KMS-11 (cell line): ENCODE measurements around the gene RFX1.

Experiments used
- H2AFZ ChIP-seq: fragments of 200-600 bp; sonication (generic); 2 replicates; pipeline ENCODE4 v1.6.1; 2016; ENCODE audit warnings: antibody characterized with exemption, mixed run types, low read depth
- H3K27ac ChIP-seq: fragments of 200-600 bp; sonication (generic); 2 replicates; pipeline ENCODE4 v1.6.1; 2016; ENCODE audit warnings: mild to moderate bottlenecking, mixed run types
- H3K27me3 ChIP-seq: fragments of 200-600 bp; sonication (generic); 2 replicates; pipeline ENCODE4 v1.6.1; 2017; ENCODE audit warnings: mild to moderate bottlenecking, low read depth, mixed run types, moderate library complexity; ENCODE audit not compliant: insufficient read depth
- H3K36me3 ChIP-seq: fragments of 200-600 bp; sonication (generic); 2 replicates; pipeline ENCODE4 v1.6.1; 2017; ENCODE audit warnings: mild to moderate bottlenecking, mixed run types; ENCODE audit not compliant: insufficient read depth
- H3K4me1 ChIP-seq: fragments of 200-600 bp; sonication (generic); 2 replicates; pipeline ENCODE4 v1.6.1; 2016; ENCODE audit warnings: mild to moderate bottlenecking, low read depth, mixed run types; ENCODE audit not compliant: poor library complexity, severe bottlenecking
- H3K4me2 ChIP-seq: fragments of 200-600 bp; sonication (generic); 2 replicates; pipeline ENCODE4 v1.7.0; 2016; ENCODE audit warnings: mild to moderate bottlenecking, mixed run types
- H3K4me3 ChIP-seq: fragments of 200-600 bp; sonication (generic); IDR thresholded peaks from 2 replicates; pipeline ENCODE4 v1.6.1; 2017; ENCODE audit warnings: low read depth, low read length, mixed read lengths; ENCODE audit not compliant: insufficient read depth
- H3K79me2 ChIP-seq: fragments of 200-600 bp; sonication (generic); 2 replicates; pipeline ENCODE4 v1.6.1; 2016; ENCODE audit warnings: low read depth, mixed run types; ENCODE audit not compliant: insufficient read depth
- H3K9ac ChIP-seq: fragments of 200-600 bp; sonication (generic); 2 replicates; pipeline ENCODE4 v1.6.1; 2016; ENCODE audit warnings: mild to moderate bottlenecking, mixed run types
- H4K20me1 ChIP-seq: fragments of 200-600 bp; sonication (generic); 2 replicates; pipeline ENCODE4 v1.6.1; 2016; ENCODE audit warnings: mild to moderate bottlenecking, mixed run types; ENCODE audit not compliant: insufficient read depth
- TF ChIP-seq, protein P1 (sequence below): fragments of 200-600 bp; sonication (generic); conservative IDR thresholded peaks from 2 replicates; pipeline ENCODE4 v1.6.1; 2017; ENCODE audit warnings: low read depth, mild to moderate bottlenecking, antibody characterized with exemption, low read length, moderate library complexity, mixed read lengths

Gene RFX1

DNA sequence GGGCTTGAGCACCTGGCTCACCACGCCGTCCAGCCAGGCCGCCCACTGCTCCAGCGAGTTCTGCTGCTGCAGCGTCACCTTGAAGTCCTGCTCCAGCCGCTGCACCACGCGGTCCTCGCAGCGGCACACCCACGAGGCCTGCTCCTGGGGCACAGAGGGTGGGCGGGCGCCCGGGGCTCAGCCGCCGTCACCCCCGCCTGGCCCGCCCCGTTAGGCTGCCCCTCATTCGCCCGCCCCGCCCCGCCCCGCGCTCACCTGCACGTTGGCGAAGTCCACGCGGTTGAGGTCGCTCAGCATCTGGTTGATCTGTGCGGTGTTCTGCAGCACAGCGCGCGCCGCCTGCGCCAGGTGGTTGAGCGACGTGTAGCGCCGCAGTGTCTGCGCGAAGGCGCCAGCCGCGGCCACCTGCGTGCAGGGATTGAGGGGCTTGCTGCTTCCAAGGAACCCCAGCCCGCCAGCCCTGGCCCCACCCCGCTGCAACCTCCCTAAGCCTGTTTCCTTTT lies 42.5 kb downstream of the RFX1 start:
- Histone ChIP-seq H4K20me1 (no peaks in the 10 kb centered on the region), H3K9ac (no peak overlapping the region), H3K4me1 (no peaks in the 10 kb centered on the region), H3K36me3 (no peaks in the 10 kb centered on the region), H3K4me2 (no peak overlapping the region), H3K27me3 (no peaks in the 10 kb centered on the region), H3K79me2 (no peaks in the 10 kb centered on the region), H3K27ac (no peak overlapping the region), H2AFZ (no peak overlapping the region), H3K4me3 (no peak overlapping the region)
- TF ChIP-seq, protein P1, sequence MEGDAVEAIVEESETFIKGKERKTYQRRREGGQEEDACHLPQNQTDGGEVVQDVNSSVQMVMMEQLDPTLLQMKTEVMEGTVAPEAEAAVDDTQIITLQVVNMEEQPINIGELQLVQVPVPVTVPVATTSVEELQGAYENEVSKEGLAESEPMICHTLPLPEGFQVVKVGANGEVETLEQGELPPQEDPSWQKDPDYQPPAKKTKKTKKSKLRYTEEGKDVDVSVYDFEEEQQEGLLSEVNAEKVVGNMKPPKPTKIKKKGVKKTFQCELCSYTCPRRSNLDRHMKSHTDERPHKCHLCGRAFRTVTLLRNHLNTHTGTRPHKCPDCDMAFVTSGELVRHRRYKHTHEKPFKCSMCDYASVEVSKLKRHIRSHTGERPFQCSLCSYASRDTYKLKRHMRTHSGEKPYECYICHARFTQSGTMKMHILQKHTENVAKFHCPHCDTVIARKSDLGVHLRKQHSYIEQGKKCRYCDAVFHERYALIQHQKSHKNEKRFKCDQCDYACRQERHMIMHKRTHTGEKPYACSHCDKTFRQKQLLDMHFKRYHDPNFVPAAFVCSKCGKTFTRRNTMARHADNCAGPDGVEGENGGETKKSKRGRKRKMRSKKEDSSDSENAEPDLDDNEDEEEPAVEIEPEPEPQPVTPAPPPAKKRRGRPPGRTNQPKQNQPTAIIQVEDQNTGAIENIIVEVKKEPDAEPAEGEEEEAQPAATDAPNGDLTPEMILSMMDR, result no peak

- Histone ChIP-seq H3K36me3 (no peaks in the 10 kb centered on the region), H3K9ac (no peak overlapping the region), H3K27ac (no peak overlapping the region), H3K4me2 (no peak overlapping the region), H3K79me2 (no peaks in the 10 kb centered on the region), H3K27me3 (no peaks in the 10 kb centered on the region), H4K20me1 (no peaks in the 10 kb centered on the region), H2AFZ (no peak overlapping the region), H3K4me1 (no peaks in the 10 kb centered on the region), H3K4me3 (no peak overlapping the region)
- TF ChIP-seq, protein P1, result no peak
Observed at GRCh38 chr19:13962699-13963602, 43.2 kb downstream of the RFX1 start.

DNA sequence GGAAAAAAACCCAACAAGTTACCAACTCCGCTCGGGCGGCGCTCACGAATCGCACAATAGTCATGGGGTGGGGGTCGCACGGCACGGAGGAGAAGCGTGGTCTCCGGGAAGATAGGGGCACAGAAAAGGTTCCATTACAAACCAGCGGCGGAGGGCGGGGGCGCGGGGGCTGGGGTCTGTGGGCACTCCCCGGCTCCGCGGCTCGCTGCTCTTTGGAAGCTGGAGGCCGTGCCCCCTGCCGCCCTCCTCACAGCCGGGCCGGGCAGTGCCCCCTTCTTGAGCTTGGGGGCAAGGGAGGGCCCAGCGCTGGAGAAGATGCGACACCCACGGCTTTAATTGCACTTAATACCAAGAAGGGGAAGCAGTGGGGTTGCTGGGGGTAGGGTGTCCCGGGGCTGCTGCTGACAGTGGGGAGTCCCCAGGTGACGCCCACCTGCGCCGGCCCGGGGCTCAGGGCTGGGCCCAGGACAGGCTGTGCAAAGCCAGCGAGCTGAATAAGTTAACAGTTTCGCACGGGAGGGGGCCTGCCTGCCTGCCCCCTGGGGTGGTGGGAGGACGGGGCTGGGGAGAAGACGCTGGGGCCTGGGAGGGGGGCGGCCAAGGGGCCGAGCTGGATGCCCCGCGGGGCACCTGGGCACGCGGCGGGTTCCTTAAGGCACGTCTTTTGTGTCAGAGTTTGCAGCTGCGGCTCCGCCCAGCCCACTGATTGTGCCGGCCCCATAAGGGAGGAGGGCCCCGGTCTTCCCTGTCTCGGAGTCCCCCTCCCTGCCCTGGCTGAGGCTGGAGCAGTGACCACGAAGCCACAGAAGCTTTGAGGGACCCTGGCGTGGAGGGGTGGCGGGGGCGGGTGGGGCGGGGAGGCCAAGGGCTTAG lies 44.1 kb downstream of the RFX1 start:
- no peak overlapping the region for H3K4me2 ChIP-seq
- TF ChIP-seq, protein P1, result no peak
- no peak overlapping the region for H3K9ac ChIP-seq
- H3K27me3 ChIP-seq, result no peaks in the 10 kb centered on the region
- no peak overlapping the region for H3K4me3 ChIP-seq
- no peak overlapping the region for H2AFZ ChIP-seq
- H3K36me3 ChIP-seq, result no peaks in the 10 kb centered on the region
- no peaks in the 10 kb centered on the region for H4K20me1 ChIP-seq
- no peaks in the 10 kb centered on the region for H3K79me2 ChIP-seq
- H3K27ac ChIP-seq, result no peak overlapping the region
- H3K4me1 ChIP-seq, result no peaks in the 10 kb centered on the region

DNA sequence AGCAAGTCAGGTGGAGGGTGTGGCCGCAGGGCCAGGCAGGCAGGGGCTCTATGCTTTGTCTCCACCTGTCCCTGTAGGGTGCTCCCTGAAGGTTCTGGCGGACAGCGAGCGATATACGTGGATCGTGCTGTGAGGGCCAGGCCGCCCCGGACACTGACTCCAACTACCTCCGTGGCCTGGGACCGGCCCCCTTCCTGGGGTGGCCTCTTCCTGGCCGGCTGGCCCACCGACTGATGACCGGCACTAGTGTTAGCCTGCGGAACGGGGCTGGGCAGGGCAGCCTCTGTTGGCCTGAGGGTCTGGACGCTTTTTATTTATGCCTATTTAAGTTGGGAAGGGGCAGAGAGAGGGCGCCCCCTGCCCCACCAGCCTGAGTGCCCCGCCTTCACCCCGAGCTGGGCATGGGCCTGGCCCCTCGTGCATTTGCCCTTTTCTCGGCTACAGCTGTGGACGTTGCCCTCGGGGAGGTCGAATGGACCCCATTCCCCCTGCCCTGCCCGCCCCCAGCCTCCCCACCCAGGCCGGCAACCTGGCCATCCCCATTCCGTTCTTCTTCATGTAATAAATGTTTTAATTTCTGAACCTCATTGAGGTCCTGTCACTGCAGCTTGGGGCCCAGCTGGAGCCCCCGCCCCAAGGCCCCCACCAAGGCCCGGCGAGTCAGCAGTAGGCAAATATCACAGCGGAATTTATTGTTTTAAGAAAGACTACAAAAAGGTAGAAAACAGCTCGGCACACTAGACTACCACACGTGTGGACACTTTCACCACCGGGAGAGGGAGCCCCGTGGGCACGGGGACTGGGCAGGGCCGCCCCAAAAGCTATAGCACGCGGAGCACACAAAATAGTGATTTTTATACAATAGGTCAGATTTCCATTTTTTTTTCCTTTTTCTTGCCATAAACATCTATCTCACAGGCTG lies 45.0 kb downstream of the RFX1 start:
- H3K4me3 ChIP-seq, result no peak overlapping the region
- H3K4me2 ChIP-seq, result no peak overlapping the region
- H3K9ac ChIP-seq, result no peak overlapping the region
- H4K20me1 ChIP-seq, result no peaks in the 10 kb centered on the region
- H3K79me2 ChIP-seq, result no peaks in the 10 kb centered on the region
- H3K27ac ChIP-seq, result no peak overlapping the region
- no peaks in the 10 kb centered on the region for H3K36me3 ChIP-seq
- H2AFZ ChIP-seq, result no peak overlapping the region
- H3K27me3 ChIP-seq, result no peaks in the 10 kb centered on the region
- no peaks in the 10 kb centered on the region for H3K4me1 ChIP-seq
- TF ChIP-seq, protein P1, result no peak
